GM23338 (cell line): ENCODE results near the gene FFAR2. TPM values are rescaled to one million over a fixed set of nuclear protein-coding genes. Genes with fewer than 3 reads are reported as not detected.
"Not testable (repeated sequence)": the region's sequence is repeated elsewhere in the genome, so short reads cannot be mapped to it uniquely, and the experiment has no call there.

Experiments
- ATAC-seq: fragments of 200-7000 bp; cut with Tn5 transposase; 3 replicates; pipeline ENCODE4 v1.9.1; 2020
- DNase-seq: peaks from one replicate; pipeline ENCODE4 v3.0.0-alpha.2; 2015; ENCODE audit warnings: low spot score
- H2AFZ ChIP-seq: fragments of 200-600 bp; sonication (generic); 2 replicates; pipeline ENCODE4 v1.8.0; 2016; ENCODE audit warnings: antibody characterized with exemption, mild to moderate bottlenecking, moderate library complexity
- H3F3A ChIP-seq: fragments of 200-600 bp; sonication (generic); replicated peaks from 2 replicates; pipeline ENCODE4 v1.8.0; 2017; ENCODE audit warnings: antibody characterized with exemption, mixed run types, low read depth
- H3K27ac ChIP-seq: fragments of 200-600 bp; sonication (generic); 2 replicates; pipeline ENCODE4 v1.6.1; 2016; ENCODE audit warnings: low read depth
- H3K27me3 ChIP-seq: fragments of 200-600 bp; sonication (generic); 2 replicates; pipeline ENCODE4 v1.8.0; 2016; ENCODE audit warnings: mild to moderate bottlenecking, mixed run types, moderate library complexity; ENCODE audit not compliant: insufficient read depth
- H3K36me3 ChIP-seq: fragments of 200-600 bp; sonication (generic); 2 replicates; pipeline ENCODE4 v1.8.0; 2016; ENCODE audit warnings: mild to moderate bottlenecking; ENCODE audit not compliant: insufficient read depth
- H3K4me1 ChIP-seq: fragments of 200-600 bp; sonication (generic); 2 replicates; pipeline ENCODE4 v1.8.0; 2016; ENCODE audit warnings: mild to moderate bottlenecking, moderate library complexity; ENCODE audit not compliant: insufficient read depth
- H3K4me2 ChIP-seq: fragments of 200-600 bp; sonication (generic); 2 replicates; pipeline ENCODE4 v1.7.1; 2017; ENCODE audit warnings: mixed run types
- H3K4me3 ChIP-seq: fragments of 200-600 bp; sonication (generic); 2 replicates; pipeline ENCODE4 v1.6.1; 2016; ENCODE audit warnings: mixed run types
- H3K79me2 ChIP-seq: fragments of 200-600 bp; sonication (generic); replicated peaks from 2 replicates; pipeline ENCODE4 v1.8.0; 2017; ENCODE audit warnings: mild to moderate bottlenecking; ENCODE audit not compliant: insufficient read depth
- H3K9me2 ChIP-seq: fragments of 200-600 bp; sonication (generic); 2 replicates; pipeline ENCODE4 v1.8.0; 2017; ENCODE audit not compliant: insufficient read depth
- H4K20me1 ChIP-seq: fragments of 200-600 bp; sonication (generic); replicated peaks from 2 replicates; pipeline ENCODE4 v1.8.0; 2017; ENCODE audit warnings: mild to moderate bottlenecking; ENCODE audit not compliant: insufficient read depth
- H3K27ac Mint-ChIP-seq: 2 replicates; pipeline ENCODE4 v1.8.0; 2020; ENCODE audit warnings: inconsistent platforms, mild to moderate bottlenecking, moderate library complexity, mixed read lengths
- H3K27me3 Mint-ChIP-seq: 3 replicates; pipeline ENCODE4 v1.8.0; 2022; ENCODE audit warnings: low read depth, mild to moderate bottlenecking, moderate library complexity, mixed read lengths, inconsistent platforms; ENCODE audit not compliant: insufficient read depth, poor library complexity
- H3K36me3 Mint-ChIP-seq: 3 replicates; pipeline ENCODE4 v1.8.0; 2021; ENCODE audit warnings: low read depth, mild to moderate bottlenecking, inconsistent platforms, moderate library complexity, mixed read lengths
- H3K4me1 Mint-ChIP-seq: 3 replicates; pipeline ENCODE4 v1.8.0; 2020; ENCODE audit warnings: mild to moderate bottlenecking, inconsistent platforms, mixed read lengths
- H3K4me3 Mint-ChIP-seq: 3 replicates; pipeline ENCODE4 v1.8.0; 2021; ENCODE audit warnings: moderate library complexity, mild to moderate bottlenecking, inconsistent platforms, mixed read lengths
- H3K9me3 Mint-ChIP-seq: 3 replicates; pipeline ENCODE4 v1.8.0; 2020; ENCODE audit warnings: moderate library complexity, mild to moderate bottlenecking, inconsistent platforms, mixed read lengths
- EZH2 ChIP-seq: fragments of 200-600 bp; sonication (generic); IDR thresholded peaks from one replicate; pipeline ENCODE4 v1.8.0; 2017; ENCODE audit warnings: antibody characterized with exemption, mild to moderate bottlenecking, low read depth; ENCODE audit not compliant: unreplicated experiment
- ZNF331 ChIP-seq: fragments of 250-450 bp; sonication (Bioruptor Pico); IDR thresholded peaks from 2 replicates; pipeline ENCODE4 v1.5.0; 2020; ENCODE audit warnings: low read depth, mild to moderate bottlenecking, moderate library complexity
- polyA plus RNA-seq: library from polyadenylated mRNA; unstranded; fragments of >200 nt; fragmentation: Nextera tagmentation; extraction: Ambion mirVana; gene quantifications from 2 replicates; pipeline ENCODE4 v1.2.1, GENCODE V29; 2016
- total RNA-seq: library from RNA; depleted of rRNA; stranded (reverse); fragments of >200 nt; shearing (Covaris generic); gene quantifications from 2 replicates; pipeline ENCODE4 v1.2.3, GENCODE V29; 2014
- TF ChIP-seq, protein P1 (sequence below): IDR thresholded peaks from one replicate; pipeline ENCODE4 v1.6.1; 2018; ENCODE audit warnings: antibody characterized with exemption; ENCODE audit not compliant: unreplicated experiment

FFAR2 gene
- total and polyA plus RNA-seq, 2 experiments from 2014 or later, result not detected

DNA sequence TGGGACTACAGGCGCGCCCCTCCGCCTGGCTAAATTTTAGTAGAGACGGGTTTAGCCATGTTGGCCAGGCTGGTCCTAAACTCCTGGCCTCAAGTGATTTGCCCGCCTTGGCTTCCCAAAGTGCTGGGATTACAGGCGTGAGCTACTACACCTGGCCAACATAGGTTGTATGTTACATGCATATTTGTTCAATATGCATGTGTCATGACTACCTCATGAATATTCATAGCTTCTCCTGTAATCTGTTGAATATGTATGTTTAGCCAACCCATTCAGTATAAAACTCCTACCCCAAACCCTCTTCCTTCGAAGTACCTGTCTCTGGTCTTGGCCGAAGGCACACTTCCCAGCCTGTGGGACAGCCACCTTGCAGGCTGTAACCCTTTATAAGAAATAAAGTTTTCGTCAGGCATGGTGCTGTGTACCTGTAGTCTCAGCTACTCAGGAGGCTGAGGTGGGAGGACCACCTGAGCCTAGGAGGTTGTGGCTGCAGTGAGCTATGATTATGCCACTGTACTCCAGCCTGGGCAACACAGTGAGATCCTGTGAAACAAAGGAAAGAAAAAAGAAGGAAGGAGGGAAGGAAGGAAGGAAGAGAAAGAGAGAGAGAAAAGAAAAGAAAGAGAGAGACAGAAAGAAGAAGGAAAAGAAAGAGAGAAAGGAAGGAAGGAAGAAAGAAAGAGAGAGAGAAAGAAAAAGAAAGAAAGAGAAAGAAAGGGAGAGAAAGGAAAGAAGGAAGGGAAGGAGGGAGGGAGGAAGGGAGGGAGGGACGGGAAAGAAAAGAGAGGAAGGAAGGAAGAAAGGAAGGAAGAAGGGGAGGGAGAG lies 47.9 kb upstream of the FFAR2 start:
- no peak overlapping the region for H2AFZ ChIP-seq
- H3F3A ChIP-seq, result no peaks in the 10 kb centered on the region
- H4K20me1 ChIP-seq, result no peaks in the 10 kb centered on the region
- Mint-ChIP-seq H3K36me3 (no peaks in the 10 kb centered on the region), H3K27ac (no peak overlapping the region), H3K4me3 (no peak overlapping the region), H3K27me3 (peaks cover 15% of the 10 kb centered on the region), H3K4me1 (no peaks in the 10 kb centered on the region), H3K9me3 (no peaks in the 10 kb centered on the region)
- H3K36me3 ChIP-seq, result no peaks in the 10 kb centered on the region
- no peak overlapping the region for H3K27ac ChIP-seq
- no peaks in the 10 kb centered on the region for H3K4me1 ChIP-seq
- no peaks in the 10 kb centered on the region for H3K27me3 ChIP-seq
- no peak for ATAC-seq
- DNase-seq, result no peak
- H3K9me2 ChIP-seq, result no peaks in the 10 kb centered on the region
- no peak overlapping the region for H3K4me2 ChIP-seq
- H3K79me2 ChIP-seq, result no peaks in the 10 kb centered on the region
- TF ChIP-seq ZNF331 (CRISPR knock-in tag), result no peak
- no peak overlapping the region for H3K4me3 ChIP-seq

DNA sequence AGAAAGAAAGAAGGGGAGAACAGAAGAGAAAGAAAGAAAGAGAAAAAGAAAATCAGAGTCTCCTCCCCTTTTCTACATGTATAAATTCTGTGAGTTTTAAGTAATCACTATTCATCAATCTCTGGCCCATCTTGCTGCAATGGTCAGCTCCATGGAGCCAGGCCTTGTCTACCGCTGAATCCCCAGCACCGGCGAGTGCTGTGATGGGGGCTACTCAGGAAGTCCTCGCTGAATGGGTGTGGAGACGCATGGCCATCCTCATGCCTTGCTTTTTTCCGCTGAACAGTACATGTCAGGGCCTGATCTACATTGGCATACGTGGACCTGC lies 47.3 kb upstream of the FFAR2 start:
- Mint-ChIP-seq H3K9me3 (no peaks in the 10 kb centered on the region), H3K27ac (no peak overlapping the region), H3K27me3 (peaks cover 15% of the 10 kb centered on the region), H3K36me3 (no peaks in the 10 kb centered on the region), H3K4me3 (no peak overlapping the region), H3K4me1 (no peaks in the 10 kb centered on the region)
- DNase-seq, result no peak
- Histone ChIP-seq H3K4me2 (no peak overlapping the region), H2AFZ (0 out of 2 replicates have a peak overlapping the region, but pooled peaks have one; percentile 56), H3K4me1 (no peaks in the 10 kb centered on the region), H3K27ac (no peak overlapping the region), H3K4me3 (no peak overlapping the region), H4K20me1 (no peaks in the 10 kb centered on the region), H3K9me2 (no peaks in the 10 kb centered on the region), H3K36me3 (no peaks in the 10 kb centered on the region), H3K27me3 (no peaks in the 10 kb centered on the region), H3F3A (no peaks in the 10 kb centered on the region), H3K79me2 (no peaks in the 10 kb centered on the region)
- no peak for ATAC-seq
- TF ChIP-seq, protein P1, sequence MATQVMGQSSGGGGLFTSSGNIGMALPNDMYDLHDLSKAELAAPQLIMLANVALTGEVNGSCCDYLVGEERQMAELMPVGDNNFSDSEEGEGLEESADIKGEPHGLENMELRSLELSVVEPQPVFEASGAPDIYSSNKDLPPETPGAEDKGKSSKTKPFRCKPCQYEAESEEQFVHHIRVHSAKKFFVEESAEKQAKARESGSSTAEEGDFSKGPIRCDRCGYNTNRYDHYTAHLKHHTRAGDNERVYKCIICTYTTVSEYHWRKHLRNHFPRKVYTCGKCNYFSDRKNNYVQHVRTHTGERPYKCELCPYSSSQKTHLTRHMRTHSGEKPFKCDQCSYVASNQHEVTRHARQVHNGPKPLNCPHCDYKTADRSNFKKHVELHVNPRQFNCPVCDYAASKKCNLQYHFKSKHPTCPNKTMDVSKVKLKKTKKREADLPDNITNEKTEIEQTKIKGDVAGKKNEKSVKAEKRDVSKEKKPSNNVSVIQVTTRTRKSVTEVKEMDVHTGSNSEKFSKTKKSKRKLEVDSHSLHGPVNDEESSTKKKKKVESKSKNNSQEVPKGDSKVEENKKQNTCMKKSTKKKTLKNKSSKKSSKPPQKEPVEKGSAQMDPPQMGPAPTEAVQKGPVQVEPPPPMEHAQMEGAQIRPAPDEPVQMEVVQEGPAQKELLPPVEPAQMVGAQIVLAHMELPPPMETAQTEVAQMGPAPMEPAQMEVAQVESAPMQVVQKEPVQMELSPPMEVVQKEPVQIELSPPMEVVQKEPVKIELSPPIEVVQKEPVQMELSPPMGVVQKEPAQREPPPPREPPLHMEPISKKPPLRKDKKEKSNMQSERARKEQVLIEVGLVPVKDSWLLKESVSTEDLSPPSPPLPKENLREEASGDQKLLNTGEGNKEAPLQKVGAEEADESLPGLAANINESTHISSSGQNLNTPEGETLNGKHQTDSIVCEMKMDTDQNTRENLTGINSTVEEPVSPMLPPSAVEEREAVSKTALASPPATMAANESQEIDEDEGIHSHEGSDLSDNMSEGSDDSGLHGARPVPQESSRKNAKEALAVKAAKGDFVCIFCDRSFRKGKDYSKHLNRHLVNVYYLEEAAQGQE, result no peak
- TF ChIP-seq EZH2, result no peak

DNA sequence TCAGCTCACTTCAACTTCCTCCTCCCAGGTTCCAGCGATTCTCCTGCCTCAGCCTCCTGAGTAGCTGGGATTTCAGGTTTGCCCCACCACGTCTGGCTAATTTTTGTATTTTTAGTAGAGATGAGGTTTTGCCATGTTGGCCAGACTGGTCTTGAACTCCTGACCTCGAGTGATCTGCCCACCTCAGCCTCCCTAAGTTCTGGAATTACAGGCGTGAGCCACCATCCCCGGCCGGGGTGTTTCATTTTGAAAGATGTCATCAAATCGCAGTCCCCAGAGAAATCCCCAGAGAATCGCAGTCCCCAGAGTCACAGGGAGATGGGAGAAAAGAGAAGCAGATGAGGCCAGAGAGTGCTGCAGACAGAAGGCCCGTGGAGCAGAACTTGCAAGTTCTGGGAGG lies 46.6 kb upstream of the FFAR2 start:
- H3F3A ChIP-seq, H3K27ac ChIP-seq, H3K36me3 ChIP-seq, H3K27me3 ChIP-seq, H3K4me3 Mint-ChIP-seq, H3K4me1 Mint-ChIP-seq, H3K9me3 Mint-ChIP-seq, H2AFZ ChIP-seq, H3K27ac Mint-ChIP-seq, H3K4me3 ChIP-seq, H4K20me1 ChIP-seq, DNase-seq, H3K4me1 ChIP-seq, H3K4me2 ChIP-seq, H3K9me2 ChIP-seq, ATAC-seq, H3K79me2 ChIP-seq, H3K36me3 Mint-ChIP-seq: not testable (repeated sequence)
- H3K27me3 Mint-ChIP-seq, result peaks cover 15% of the 10 kb centered on the region
